ENCODE data around the gene FNDC3B.

DNA sequence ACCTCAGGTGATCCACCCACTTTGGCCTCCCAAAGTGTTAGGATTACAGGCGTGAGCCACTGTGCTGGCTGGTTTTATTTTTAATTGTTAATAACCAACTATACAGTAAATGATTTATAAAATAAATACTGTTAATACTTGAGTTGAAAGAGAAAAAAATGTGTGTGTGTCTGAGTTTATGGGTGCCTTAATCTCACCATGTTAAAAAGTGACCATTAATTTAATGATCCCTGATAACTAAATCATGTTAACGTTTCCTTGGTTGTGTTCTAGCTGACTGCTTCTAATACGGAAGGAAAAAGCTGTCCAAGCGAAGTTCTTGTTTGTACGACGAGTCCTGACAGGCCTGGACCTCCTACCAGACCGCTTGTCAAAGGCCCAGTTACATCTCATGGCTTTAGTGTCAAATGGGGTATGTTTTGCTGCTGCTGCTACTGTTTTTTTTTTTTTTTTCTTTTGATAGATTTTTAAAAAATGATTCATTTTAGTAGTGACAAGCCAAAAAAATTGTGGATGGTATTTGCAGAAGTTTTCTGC is 295.4 kb downstream of the FNDC3B start:
- TF ChIP-seq, protein P1, sequence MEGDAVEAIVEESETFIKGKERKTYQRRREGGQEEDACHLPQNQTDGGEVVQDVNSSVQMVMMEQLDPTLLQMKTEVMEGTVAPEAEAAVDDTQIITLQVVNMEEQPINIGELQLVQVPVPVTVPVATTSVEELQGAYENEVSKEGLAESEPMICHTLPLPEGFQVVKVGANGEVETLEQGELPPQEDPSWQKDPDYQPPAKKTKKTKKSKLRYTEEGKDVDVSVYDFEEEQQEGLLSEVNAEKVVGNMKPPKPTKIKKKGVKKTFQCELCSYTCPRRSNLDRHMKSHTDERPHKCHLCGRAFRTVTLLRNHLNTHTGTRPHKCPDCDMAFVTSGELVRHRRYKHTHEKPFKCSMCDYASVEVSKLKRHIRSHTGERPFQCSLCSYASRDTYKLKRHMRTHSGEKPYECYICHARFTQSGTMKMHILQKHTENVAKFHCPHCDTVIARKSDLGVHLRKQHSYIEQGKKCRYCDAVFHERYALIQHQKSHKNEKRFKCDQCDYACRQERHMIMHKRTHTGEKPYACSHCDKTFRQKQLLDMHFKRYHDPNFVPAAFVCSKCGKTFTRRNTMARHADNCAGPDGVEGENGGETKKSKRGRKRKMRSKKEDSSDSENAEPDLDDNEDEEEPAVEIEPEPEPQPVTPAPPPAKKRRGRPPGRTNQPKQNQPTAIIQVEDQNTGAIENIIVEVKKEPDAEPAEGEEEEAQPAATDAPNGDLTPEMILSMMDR (IDR thresholded peaks at IDR 0.05), result no peak
- no peak for TF ChIP-seq EZH2phosphoT487 (IDR thresholded peaks at IDR 0.05)
- TF ChIP-seq EZH2 (IDR thresholded peaks at IDR 0.05), result no peak

All from neural progenitor cell (in vitro differentiated cells).